Skeletal muscle tissue (tissue), 2 donors: Measurements from ENCODE around the gene MYMX. TPM values are rescaled to one million over a fixed set of nuclear protein-coding genes. Genes with fewer than 3 reads are reported as not detected.

Experiments used
- small RNA-seq: library from RNA; depleted of rRNA; stranded (forward); fragments of <200 nt; gene quantifications from one replicate; pipeline ENCODE3, GENCODE V24; 2014
- total RNA-seq: library from RNA; depleted of rRNA; stranded (reverse); fragments of >200 nt; gene quantifications from one replicate; pipeline ENCODE4 v1.2.3, GENCODE V29; 2014

The MYMX gene
- total RNA-seq, 1 donor from 2014 or later = 7.3 TPM

Small RNAs within 50 kb of the gene (small RNA-seq; reads per million reads assigned to genes)
- not detected for gene RN7SL811P

Other genes starting within 250 kb of the MYMX start
- gene MRPL14, start 89.5 kb upstream of the MYMX start, total RNA-seq = 57.4 TPM
- gene TMEM63B, start 89.4 kb upstream of the MYMX start, total RNA-seq = 11.5 TPM
- 0.52 TPM for gene CAPN11, start 58.1 kb upstream of the MYMX start, total RNA-seq
- gene SLC29A1, start 6.7 kb downstream of the MYMX start, total RNA-seq = 14.6 TPM
- 474 TPM for gene HSP90AB1, start 30.2 kb downstream of the MYMX start, total RNA-seq
- 26.1 TPM for gene SLC35B2, start 40.6 kb downstream of the MYMX start, total RNA-seq
- gene NFKBIE, start 48.6 kb downstream of the MYMX start, total RNA-seq = 6.3 TPM
- gene TMEM151B, start 53.5 kb downstream of the MYMX start, total RNA-seq = not detected
- 9.9 TPM for gene AARS2, start 96.4 kb downstream of the MYMX start, total RNA-seq
- gene SPATS1, start 125.7 kb downstream of the MYMX start, total RNA-seq = not detected
- 19.3 TPM for gene CDC5L, start 170.8 kb downstream of the MYMX start, total RNA-seq